GM18951 (cell line): Measurements from ENCODE around the gene CEP78.
"Not testable (repeated sequence)": the region's sequence is repeated elsewhere in the genome, so short reads cannot be mapped to it uniquely, and the experiment has no call there.

Experiments
- POLR2A ChIP-seq: IDR thresholded peaks from 4 replicates; pipeline ENCODE4 v1.6.1; 2011; ENCODE audit warnings: mild to moderate bottlenecking; ENCODE audit not compliant: insufficient read length, insufficient read depth; ENCODE audit errors: extremely low read depth
- in situ Hi-C: fragments of 300-500 bp; cut with MboI; formaldehyde crosslinking; loops from one replicate; pipeline ENCODE4 v1.12.0; 2022; ENCODE audit warnings: low sequenced_read_pairs, mixed read lengths, inconsistent platforms; ENCODE audit not compliant: unreplicated experiment

CEP78 gene

GRCh38 chr9:78245401-78245800 lies 9.5 kb downstream of the CEP78 start:
- no peak for TF ChIP-seq POLR2A
- in situ Hi-C loops = no loop called here

- TF ChIP-seq POLR2A = no peak
- in situ Hi-C loops = no loop called here
Observed at GRCh38 chr9:78248635-78249034, 12.8 kb downstream of the CEP78 start.

GRCh38 chr9:78249542-78249941 lies 13.7 kb downstream of the CEP78 start:
- no peak for TF ChIP-seq POLR2A
- in situ Hi-C loops = no loop called here

GRCh38 chr9:78252616-78253015 lies 16.7 kb downstream of the CEP78 start:
- TF ChIP-seq POLR2A = no peak
- in situ Hi-C loops = no loop called here

GRCh38 chr9:78253285-78253684 lies 17.4 kb downstream of the CEP78 start:
- TF ChIP-seq POLR2A = no peak

GRCh38 chr9:78261403-78262001 lies 25.6 kb downstream of the CEP78 start:
- in situ Hi-C loops = no loop called here
- no peak for TF ChIP-seq POLR2A

More at GRCh38 chr9:78253285-78253684, 17.4 kb downstream of the CEP78 start:
- in situ Hi-C loops = no loop called here

GRCh38 chr9:78262655-78263054 lies 26.8 kb downstream of the CEP78 start:
- in situ Hi-C loops = no loop called here
- TF ChIP-seq POLR2A = no peak

GRCh38 chr9:78267889-78268288 lies 32.0 kb downstream of the CEP78 start:
- in situ Hi-C loops = no loop called here
- no peak for TF ChIP-seq POLR2A

- no peak for TF ChIP-seq POLR2A
- in situ Hi-C loops = no loop called here
Observed at GRCh38 chr9:78269784-78270183, 33.9 kb downstream of the CEP78 start.

GRCh38 chr9:78272307-78272706 lies 36.4 kb downstream of the CEP78 start:
- in situ Hi-C loops = no loop called here

GRCh38 chr9:78273761-78274160 lies 37.9 kb downstream of the CEP78 start:
- no peak for TF ChIP-seq POLR2A
- in situ Hi-C loops = no loop called here

More at GRCh38 chr9:78272307-78272706, 36.4 kb downstream of the CEP78 start:
- TF ChIP-seq POLR2A = no peak

- in situ Hi-C loops = no loop called here
- TF ChIP-seq POLR2A = no peak
Observed at GRCh38 chr9:78278177-78278777, 42.4 kb downstream of the CEP78 start.

- in situ Hi-C loops = no loop called here
- TF ChIP-seq POLR2A = no peak
Observed at GRCh38 chr9:78278801-78279200, 42.9 kb downstream of the CEP78 start.

- in situ Hi-C loops = no loop called here
- no peak for TF ChIP-seq POLR2A
Observed at GRCh38 chr9:78280982-78281668, 45.2 kb downstream of the CEP78 start.

GRCh38 chr9:78284181-78284580 lies 48.3 kb downstream of the CEP78 start:
- in situ Hi-C loops = not testable (repeated sequence)

- in situ Hi-C loops = no loop called here
- TF ChIP-seq POLR2A = no peak
Observed at GRCh38 chr9:78286125-78286524, 50.2 kb downstream of the CEP78 start.
